GM23338 (cell line): Measurements from ENCODE around the gene ROGDI. TPM values are rescaled to one million over a fixed set of nuclear protein-coding genes. Genes with fewer than 3 reads are reported as not detected.

Experiments used
- ATAC-seq: fragments of 200-7000 bp; cut with Tn5 transposase; 3 replicates; pipeline ENCODE4 v1.9.1; 2020
- DNase-seq: peaks from one replicate; pipeline ENCODE4 v3.0.0-alpha.2; 2015; ENCODE audit warnings: low spot score
- H2AFZ ChIP-seq: fragments of 200-600 bp; sonication (generic); 2 replicates; pipeline ENCODE4 v1.8.0; 2016; ENCODE audit warnings: antibody characterized with exemption, mild to moderate bottlenecking, moderate library complexity
- H3F3A ChIP-seq: fragments of 200-600 bp; sonication (generic); replicated peaks from 2 replicates; pipeline ENCODE4 v1.8.0; 2017; ENCODE audit warnings: antibody characterized with exemption, mixed run types, low read depth
- H3K27ac ChIP-seq: fragments of 200-600 bp; sonication (generic); 2 replicates; pipeline ENCODE4 v1.6.1; 2016; ENCODE audit warnings: low read depth
- H3K27me3 ChIP-seq: fragments of 200-600 bp; sonication (generic); 2 replicates; pipeline ENCODE4 v1.8.0; 2016; ENCODE audit warnings: mild to moderate bottlenecking, mixed run types, moderate library complexity; ENCODE audit not compliant: insufficient read depth
- H3K36me3 ChIP-seq: fragments of 200-600 bp; sonication (generic); 2 replicates; pipeline ENCODE4 v1.8.0; 2016; ENCODE audit warnings: mild to moderate bottlenecking; ENCODE audit not compliant: insufficient read depth
- H3K4me1 ChIP-seq: fragments of 200-600 bp; sonication (generic); 2 replicates; pipeline ENCODE4 v1.8.0; 2016; ENCODE audit warnings: mild to moderate bottlenecking, moderate library complexity; ENCODE audit not compliant: insufficient read depth
- H3K4me2 ChIP-seq: fragments of 200-600 bp; sonication (generic); 2 replicates; pipeline ENCODE4 v1.7.1; 2017; ENCODE audit warnings: mixed run types
- H3K4me3 ChIP-seq: fragments of 200-600 bp; sonication (generic); 2 replicates; pipeline ENCODE4 v1.6.1; 2016; ENCODE audit warnings: mixed run types
- H3K79me2 ChIP-seq: fragments of 200-600 bp; sonication (generic); replicated peaks from 2 replicates; pipeline ENCODE4 v1.8.0; 2017; ENCODE audit warnings: mild to moderate bottlenecking; ENCODE audit not compliant: insufficient read depth
- H3K9me2 ChIP-seq: fragments of 200-600 bp; sonication (generic); 2 replicates; pipeline ENCODE4 v1.8.0; 2017; ENCODE audit not compliant: insufficient read depth
- H4K20me1 ChIP-seq: fragments of 200-600 bp; sonication (generic); replicated peaks from 2 replicates; pipeline ENCODE4 v1.8.0; 2017; ENCODE audit warnings: mild to moderate bottlenecking; ENCODE audit not compliant: insufficient read depth
- H3K27ac Mint-ChIP-seq: 2 replicates; pipeline ENCODE4 v1.8.0; 2020; ENCODE audit warnings: inconsistent platforms, mild to moderate bottlenecking, moderate library complexity, mixed read lengths
- H3K27me3 Mint-ChIP-seq: 3 replicates; pipeline ENCODE4 v1.8.0; 2022; ENCODE audit warnings: low read depth, mild to moderate bottlenecking, moderate library complexity, mixed read lengths, inconsistent platforms; ENCODE audit not compliant: insufficient read depth, poor library complexity
- H3K36me3 Mint-ChIP-seq: 3 replicates; pipeline ENCODE4 v1.8.0; 2021; ENCODE audit warnings: low read depth, mild to moderate bottlenecking, inconsistent platforms, moderate library complexity, mixed read lengths
- H3K4me1 Mint-ChIP-seq: 3 replicates; pipeline ENCODE4 v1.8.0; 2020; ENCODE audit warnings: mild to moderate bottlenecking, inconsistent platforms, mixed read lengths
- H3K4me3 Mint-ChIP-seq: 3 replicates; pipeline ENCODE4 v1.8.0; 2021; ENCODE audit warnings: moderate library complexity, mild to moderate bottlenecking, inconsistent platforms, mixed read lengths
- H3K9me3 Mint-ChIP-seq: 3 replicates; pipeline ENCODE4 v1.8.0; 2020; ENCODE audit warnings: moderate library complexity, mild to moderate bottlenecking, inconsistent platforms, mixed read lengths
- CTCF ChIP-seq, 2 experiments: fragments of 200-600 bp in 1 of 2; sonication (generic) in 1 of 2; conservative IDR thresholded peaks; 2 replicates each; pipeline versions ENCODE4 v1.5.1 to v1.6.1; 2016 to 2017; ENCODE audit warnings: antibody characterized with exemption in 2 of 2, low read depth in 2 of 2, mild to moderate bottlenecking in 2 of 2, moderate library complexity in 1 of 2
- ETS1 ChIP-seq: IDR thresholded peaks from 2 replicates; pipeline ENCODE4 v1.6.1; 2016; ENCODE audit warnings: antibody characterized with exemption
- EZH2 ChIP-seq: fragments of 200-600 bp; sonication (generic); IDR thresholded peaks from one replicate; pipeline ENCODE4 v1.8.0; 2017; ENCODE audit warnings: antibody characterized with exemption, mild to moderate bottlenecking, low read depth; ENCODE audit not compliant: unreplicated experiment
- NANOG ChIP-seq: IDR thresholded peaks from 2 replicates; pipeline ENCODE4 v1.6.1; 2016; ENCODE audit warnings: antibody characterized with exemption, borderline replicate concordance
- POLR2AphosphoS5 ChIP-seq: IDR thresholded peaks from 2 replicates; pipeline ENCODE4 v1.6.1; 2016; ENCODE audit warnings: antibody characterized with exemption, low read depth
- REST ChIP-seq: IDR thresholded peaks from one replicate; pipeline ENCODE4 v1.6.1; 2018; ENCODE audit warnings: antibody characterized with exemption; ENCODE audit not compliant: unreplicated experiment
- STAT1 ChIP-seq: IDR thresholded peaks from one replicate; pipeline ENCODE4 v1.6.1; 2016; ENCODE audit warnings: antibody characterized with exemption; ENCODE audit not compliant: unreplicated experiment
- ZNF331 ChIP-seq: fragments of 250-450 bp; sonication (Bioruptor Pico); IDR thresholded peaks from 2 replicates; pipeline ENCODE4 v1.5.0; 2020; ENCODE audit warnings: low read depth, mild to moderate bottlenecking, moderate library complexity
- polyA plus RNA-seq: library from polyadenylated mRNA; unstranded; fragments of >200 nt; fragmentation: Nextera tagmentation; extraction: Ambion mirVana; gene quantifications from 2 replicates; pipeline ENCODE4 v1.2.1, GENCODE V29; 2016
- total RNA-seq: library from RNA; depleted of rRNA; stranded (reverse); fragments of >200 nt; shearing (Covaris generic); gene quantifications from 2 replicates; pipeline ENCODE4 v1.2.3, GENCODE V29; 2014

The ROGDI gene
- total and polyA plus RNA-seq, 2 experiments from 2014 or later: 30.3 to 38.8 TPM

GRCh38 chr16:4780235-4780634 is 22.2 kb downstream of the ROGDI start (continued):
- TF ChIP-seq REST: no peak

- Histone ChIP-seq H3K36me3 (no peaks in the 10 kb centered on the region), H3K4me1 (no peaks in the 10 kb centered on the region), H3K27ac (no peak overlapping the region), H3K79me2 (no peaks in the 10 kb centered on the region), H3K27me3 (no peaks in the 10 kb centered on the region), H3K4me2 (no peak overlapping the region), H3K4me3 (no peak overlapping the region), H3F3A (no peaks in the 10 kb centered on the region), H4K20me1 (no peaks in the 10 kb centered on the region), H2AFZ (no peak overlapping the region), H3K9me2 (no peaks in the 10 kb centered on the region)
- TF ChIP-seq CTCF (conservative IDR thresholded peaks at IDR 0.05; ENCODE audit: low read depth in 2 of 2) (no peak), POLR2AphosphoS5 (no peak), NANOG (no peak)
- ATAC-seq (no peak), DNase-seq (no peak)
- Mint-ChIP-seq H3K4me3 (no peak overlapping the region), H3K27me3 (peaks cover 20% of the 10 kb centered on the region), H3K9me3 (peaks cover 3% of the 10 kb centered on the region; the same call in 2 of the 3 replicates), H3K27ac (no peak overlapping the region), H3K4me1 (no peaks in the 10 kb centered on the region), H3K36me3 (peaks cover 11% of the 10 kb centered on the region)
These were observed 24.4 kb downstream of the ROGDI start for GRCh38 chr16:4778050-4778392.

GRCh38 chr16:4777339-4778049 is 24.9 kb downstream of the ROGDI start:
- H3K9me3 Mint-ChIP-seq: peaks cover 3% of the 10 kb centered on the region; the same call in 2 of the 3 replicates
- no peaks in the 10 kb centered on the region for H3K4me1 ChIP-seq
- H3K27me3 ChIP-seq: no peaks in the 10 kb centered on the region
- no peaks in the 10 kb centered on the region for H4K20me1 ChIP-seq
- ATAC-seq: no peak
- H3K4me3 ChIP-seq: no peak overlapping the region
- H3K79me2 ChIP-seq: no peaks in the 10 kb centered on the region
- no peak overlapping the region; the same call in 1 of the 2 replicates for H2AFZ ChIP-seq
- no peak overlapping the region for H3K4me3 Mint-ChIP-seq
- no peak overlapping the region for H3K27ac ChIP-seq
- no peak for DNase-seq
- H3K4me1 Mint-ChIP-seq: no peaks in the 10 kb centered on the region
- no peak overlapping the region for H3K4me2 ChIP-seq
- no peak overlapping the region for H3K27ac Mint-ChIP-seq
- peaks cover 15% of the 10 kb centered on the region for H3K27me3 Mint-ChIP-seq
- H3K36me3 Mint-ChIP-seq: peaks cover 8% of the 10 kb centered on the region; the same call in 2 of the 3 replicates
- H3F3A ChIP-seq: no peaks in the 10 kb centered on the region
- no peaks in the 10 kb centered on the region for H3K9me2 ChIP-seq
- no peaks in the 10 kb centered on the region for H3K36me3 ChIP-seq
- TF ChIP-seq ZNF331: no peak
- TF ChIP-seq POLR2AphosphoS5: no peak
- no peak for TF ChIP-seq NANOG
- no peak for TF ChIP-seq STAT1
- no peak for TF ChIP-seq EZH2
- no peak for TF ChIP-seq CTCF (conservative IDR thresholded peaks at IDR 0.05; ENCODE audit: low read depth in 2 of 2)
- no peak for TF ChIP-seq ETS1
